Measurements from ENCODE around the gene XYLT1. TPM values are rescaled to one million over a fixed set of nuclear protein-coding genes. Genes with fewer than 3 reads are reported as not detected.

Gene XYLT1
- total RNA-seq, 2 experiments from 2014 or later, result 53.6 to 56.7 TPM

DNA sequence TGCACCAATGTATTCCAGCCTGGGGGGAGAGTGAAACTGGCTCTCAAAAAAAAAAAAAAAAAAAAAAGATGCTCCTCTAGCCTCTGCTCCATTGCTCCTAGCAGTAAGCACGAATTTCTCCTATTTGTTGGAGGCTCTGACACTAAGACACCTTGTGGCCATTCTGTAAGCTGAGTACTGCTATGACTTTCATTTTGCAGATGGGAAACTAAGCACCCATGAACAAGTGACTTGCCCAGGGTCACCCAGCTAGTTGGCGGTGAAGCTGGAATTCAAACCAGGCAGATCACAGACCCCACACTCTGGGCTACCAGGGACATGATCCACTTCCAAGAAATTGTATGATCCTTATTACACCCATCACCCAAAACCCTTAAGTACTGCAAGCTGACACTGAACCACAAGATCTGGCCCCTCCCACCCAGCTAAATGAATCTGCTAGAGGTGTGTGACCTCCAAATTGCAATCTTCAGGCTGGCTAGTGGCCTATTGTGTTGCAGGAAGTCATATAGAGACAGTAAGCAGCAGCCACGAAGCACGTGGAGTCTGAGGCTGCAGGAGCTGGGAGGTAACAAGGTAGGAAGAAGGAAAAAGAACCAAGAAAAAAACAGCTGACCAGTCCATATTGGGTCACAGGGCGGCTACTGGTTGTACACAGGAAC is 209.4 kb downstream of the XYLT1 start:
- H3K27ac Mint-ChIP-seq, result peak overlapping the region; percentile 80
- H3K9me3 Mint-ChIP-seq, result no peaks in the 10 kb centered on the region
- DNase-seq (no peak), ATAC-seq (ENCODE audit: low read depth) (peak; percentile 88)
- H3K36me3 Mint-ChIP-seq, result peaks cover 38% of the 10 kb centered on the region
- peak overlapping the region; percentile 24 for H3K4me3 Mint-ChIP-seq
- no peaks in the 10 kb centered on the region for H3K27me3 Mint-ChIP-seq
- peaks cover 37% of the 10 kb centered on the region for H3K4me1 Mint-ChIP-seq
- POLR2A ChIA-PET, result interaction anchor here (0.5 to 1.7 kb wide), 6 partner anchors 9 to 223 kb away, joined by 3 to 5 read pairs (median 4); no protein-coding TSS in a partner anchor

DNA sequence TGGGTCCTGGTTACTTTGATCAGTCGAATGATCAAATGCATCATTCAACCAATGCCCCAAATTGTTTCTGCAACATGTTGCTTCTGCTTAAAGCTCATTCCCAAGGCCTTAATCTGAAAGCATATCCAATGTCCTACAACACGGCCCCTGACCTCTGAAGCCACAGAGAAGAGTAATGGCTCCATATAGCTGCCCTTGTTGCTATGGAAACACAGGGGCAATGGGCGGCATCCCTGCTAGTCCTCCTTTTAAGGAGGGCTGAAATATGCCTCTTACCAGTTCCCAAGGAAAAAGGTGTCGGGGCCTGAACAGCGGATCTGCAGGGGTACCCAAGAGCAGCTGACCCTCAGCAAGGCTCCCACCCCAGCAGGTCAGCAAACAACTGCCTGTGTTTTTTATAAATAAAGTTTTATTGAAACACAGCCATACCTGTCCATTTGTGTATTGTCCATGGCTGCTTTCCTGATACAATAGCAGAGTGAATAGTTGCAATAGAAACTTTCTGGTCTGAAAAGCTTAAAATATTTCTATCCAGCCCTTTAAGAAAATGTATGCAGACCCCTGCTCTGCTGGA is 210.4 kb downstream of the XYLT1 start:
- H3K27me3 Mint-ChIP-seq, result no peaks in the 10 kb centered on the region
- ATAC-seq (ENCODE audit: low read depth), result no peak
- peaks cover 42% of the 10 kb centered on the region for H3K36me3 Mint-ChIP-seq
- no peaks in the 10 kb centered on the region for H3K9me3 Mint-ChIP-seq
- no peak overlapping the region for H3K4me3 Mint-ChIP-seq
- no peak for DNase-seq
- H3K27ac Mint-ChIP-seq, result no peak overlapping the region
- POLR2A ChIA-PET, result interaction anchor here (0.6 kb wide), 1 partner anchor 12 kb away, joined by 5 read pairs; no protein-coding TSS in a partner anchor
- H3K4me1 Mint-ChIP-seq, result peaks cover 38% of the 10 kb centered on the region

DNA sequence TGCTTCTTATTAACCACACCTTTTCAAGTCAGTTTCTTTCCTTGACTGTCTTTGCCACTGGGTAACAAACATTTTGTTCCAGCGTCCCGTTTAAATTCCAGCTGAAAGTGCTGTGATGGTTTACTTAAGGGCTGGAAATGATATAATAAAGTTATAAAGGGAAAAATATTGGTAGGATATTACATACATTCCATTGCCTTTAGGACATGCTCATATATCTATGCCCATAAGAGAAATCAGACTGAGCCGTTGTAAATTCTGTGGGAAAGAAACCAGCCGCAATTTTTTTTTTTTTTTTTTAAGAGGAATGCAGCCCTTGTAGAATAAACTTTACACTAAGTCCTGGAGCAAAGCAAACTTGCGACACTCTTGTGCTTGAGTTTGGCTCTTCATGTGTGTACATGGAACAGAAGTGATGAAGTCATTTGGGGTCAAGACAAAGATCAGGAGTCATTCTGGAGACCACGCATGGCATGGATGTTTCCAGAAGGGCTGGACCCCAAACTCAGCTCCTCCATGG is 210.9 kb downstream of the XYLT1 start:
- Mint-ChIP-seq H3K27me3 (no peaks in the 10 kb centered on the region), H3K27ac (no peak overlapping the region), H3K4me3 (no peak overlapping the region), H3K9me3 (no peaks in the 10 kb centered on the region), H3K36me3 (peaks cover 39% of the 10 kb centered on the region), H3K4me1 (peaks cover 40% of the 10 kb centered on the region)
- ATAC-seq (ENCODE audit: low read depth) (no peak), DNase-seq (no peak)
- POLR2A ChIA-PET, result no interaction called here

DNA sequence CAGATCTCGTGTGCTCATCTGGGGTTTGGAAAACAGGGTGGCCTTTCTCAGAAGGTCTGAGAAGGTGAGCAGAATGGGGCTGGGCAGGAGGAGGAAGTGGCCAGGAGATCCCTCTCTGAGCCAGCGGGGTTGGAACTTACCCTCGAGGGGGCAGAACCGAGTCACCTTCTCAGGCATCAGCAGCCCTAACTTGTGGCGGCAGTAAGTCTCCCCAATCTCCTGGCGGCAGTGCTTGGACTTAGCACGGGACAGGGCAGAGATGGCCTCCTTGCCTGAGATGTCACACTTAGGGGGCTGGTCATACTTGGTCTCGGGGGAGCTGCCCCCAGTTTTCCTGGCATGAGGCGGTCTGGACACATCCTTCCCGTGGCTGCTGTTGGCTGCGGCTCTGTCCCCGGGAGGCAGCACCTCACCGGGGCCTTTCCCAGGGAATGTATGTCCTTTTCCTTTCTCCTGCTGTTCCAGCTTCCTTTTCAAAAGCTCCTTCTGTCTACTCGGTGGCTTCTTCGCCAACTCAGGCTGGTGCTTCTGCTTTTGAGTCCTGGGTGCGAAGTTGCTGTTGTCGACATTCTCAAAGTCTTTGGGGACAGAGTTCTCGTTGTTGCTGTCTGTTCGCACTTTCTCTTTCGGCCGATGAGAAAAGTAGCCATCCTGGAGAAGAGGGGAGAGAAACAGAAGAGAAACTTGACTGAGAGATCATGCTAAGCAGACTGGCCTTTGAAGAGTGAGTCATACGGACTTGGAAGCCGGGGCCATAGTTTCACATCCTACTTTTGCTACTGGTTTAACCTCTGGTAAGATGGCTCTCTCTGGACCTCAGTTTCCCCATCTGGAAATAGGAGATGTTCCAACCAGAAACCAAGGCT is 211.7 kb downstream of the XYLT1 start:
- H3K4me3 Mint-ChIP-seq, result peak overlapping the region; percentile 19
- H3K27ac Mint-ChIP-seq, result peak overlapping the region; percentile 34
- peak; percentile 27 for ATAC-seq (ENCODE audit: low read depth)

DNA sequence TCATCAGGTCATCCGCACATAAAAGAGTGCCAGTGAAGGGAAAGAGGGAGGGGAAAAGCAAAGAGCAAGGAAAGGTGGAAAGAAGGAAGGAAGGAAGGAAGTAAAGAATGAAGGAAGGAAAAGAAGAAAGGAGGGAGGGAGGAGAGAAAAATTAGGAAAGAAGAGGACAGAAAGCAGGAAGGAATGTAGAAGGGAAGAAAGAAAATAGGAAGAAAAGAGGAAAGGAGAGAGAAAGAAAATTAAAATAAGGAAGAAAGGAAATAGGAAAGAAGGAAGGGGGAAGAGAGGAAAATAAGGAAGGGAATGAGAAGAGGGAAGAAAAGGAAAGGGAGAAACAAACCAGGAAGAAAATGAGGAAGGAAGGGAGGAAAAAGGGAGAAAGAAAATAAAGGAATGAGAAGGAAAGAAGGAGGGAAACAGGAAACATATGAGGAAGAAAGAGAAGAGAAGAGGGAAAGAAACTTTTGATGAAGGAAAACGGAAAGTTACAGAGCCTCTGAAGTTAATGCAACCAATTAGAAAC is 212.6 kb downstream of the XYLT1 start:
- no peak for DNase-seq
- Mint-ChIP-seq H3K27me3 (no peaks in the 10 kb centered on the region), H3K4me3 (no peak overlapping the region), H3K4me1 (peaks cover 38% of the 10 kb centered on the region), H3K9me3 (no peaks in the 10 kb centered on the region), H3K27ac (no peak overlapping the region), H3K36me3 (peaks cover 35% of the 10 kb centered on the region)
- ATAC-seq (ENCODE audit: low read depth), result no peak
- POLR2A ChIA-PET, result no interaction called here

More for the DNA sequence above, 211.7 kb downstream of the XYLT1 start:
- H3K27me3 Mint-ChIP-seq, result no peaks in the 10 kb centered on the region
- POLR2A ChIA-PET, result no interaction called here
- H3K9me3 Mint-ChIP-seq, result no peaks in the 10 kb centered on the region
- peaks cover 37% of the 10 kb centered on the region for H3K36me3 Mint-ChIP-seq
- no peak for DNase-seq
- peaks cover 40% of the 10 kb centered on the region for H3K4me1 Mint-ChIP-seq

DNA sequence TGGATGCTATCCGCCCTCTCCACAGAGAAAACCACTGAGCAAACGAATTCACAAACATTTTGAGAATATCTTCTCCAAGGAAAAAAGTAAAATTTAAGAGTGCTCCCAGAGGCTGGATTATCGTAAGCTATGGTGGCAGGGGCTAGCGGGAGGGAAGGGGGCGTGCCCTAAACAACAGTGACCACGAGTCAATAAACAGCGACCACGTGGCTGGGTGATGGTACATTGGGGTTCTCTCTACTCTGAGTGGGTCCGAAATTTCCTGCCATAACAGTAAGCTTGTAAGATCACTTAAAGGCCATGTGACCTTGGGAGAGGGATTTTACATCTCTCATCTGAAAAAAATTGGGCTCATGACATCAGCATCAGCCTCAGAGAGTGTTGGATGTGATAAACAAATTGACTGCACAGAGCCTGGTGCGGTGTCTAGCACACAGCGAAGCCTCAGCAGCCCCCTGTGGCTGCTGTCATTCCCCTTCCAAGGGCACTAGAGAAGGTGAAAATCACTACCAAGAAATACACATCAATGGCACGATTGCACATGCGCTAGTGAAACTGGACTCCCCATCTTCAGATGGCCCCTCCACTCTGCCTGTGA is 213.2 kb downstream of the XYLT1 start:
- H3K4me3 Mint-ChIP-seq, result no peak overlapping the region
- no peaks in the 10 kb centered on the region for H3K27me3 Mint-ChIP-seq
- no peak for ATAC-seq (ENCODE audit: low read depth)
- peaks cover 33% of the 10 kb centered on the region for H3K4me1 Mint-ChIP-seq
- H3K27ac Mint-ChIP-seq, result no peak overlapping the region
- POLR2A ChIA-PET, result no interaction called here
- H3K9me3 Mint-ChIP-seq, result no peaks in the 10 kb centered on the region
- no peak for DNase-seq
- peaks cover 36% of the 10 kb centered on the region for H3K36me3 Mint-ChIP-seq

DNA sequence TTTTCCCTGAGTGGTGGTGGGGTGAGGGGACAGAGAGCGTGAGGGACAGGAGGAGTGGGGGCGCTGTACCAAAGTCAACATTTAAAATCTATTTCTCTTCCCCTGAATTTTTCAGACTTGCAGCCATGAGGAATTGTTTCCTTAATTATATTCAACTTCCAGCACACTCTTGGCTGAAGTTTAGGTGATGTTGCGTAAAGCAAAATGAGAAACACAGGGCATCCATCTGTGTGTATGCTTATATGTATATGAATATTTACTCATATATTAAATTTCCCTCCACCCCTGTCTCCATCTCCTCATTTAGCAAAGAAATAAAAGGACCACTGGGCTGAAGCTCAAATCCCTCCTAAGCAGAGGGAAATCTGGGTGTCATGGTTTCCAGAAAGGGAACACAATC is 218.1 kb downstream of the XYLT1 start:
- Mint-ChIP-seq H3K4me3 (no peak overlapping the region), H3K9me3 (no peaks in the 10 kb centered on the region), H3K4me1 (peaks cover 6% of the 10 kb centered on the region), H3K27ac (no peak overlapping the region), H3K36me3 (peaks cover 46% of the 10 kb centered on the region), H3K27me3 (no peaks in the 10 kb centered on the region)
- no peak for ATAC-seq (ENCODE audit: low read depth)
- POLR2A ChIA-PET, result no interaction called here
- DNase-seq, result no peak

DNA sequence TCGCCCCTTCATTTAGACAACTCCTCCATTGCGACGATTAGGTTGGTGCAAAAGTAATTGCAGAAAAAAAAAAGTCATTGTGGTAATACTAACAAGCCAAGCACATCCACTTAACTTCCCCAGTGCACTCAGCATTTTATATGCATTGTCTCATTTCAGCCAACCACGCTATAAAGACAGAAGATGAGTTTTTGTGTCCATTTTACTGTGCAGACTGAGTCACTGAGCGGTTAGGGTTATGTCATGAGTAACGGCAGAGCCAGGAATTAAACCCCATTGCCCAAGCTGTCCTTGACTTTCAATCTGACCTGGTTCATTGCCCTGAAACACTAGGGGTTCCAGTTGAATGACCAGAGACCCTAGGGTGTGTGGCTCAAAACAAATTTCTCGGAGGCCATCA is 218.7 kb downstream of the XYLT1 start:
- Mint-ChIP-seq H3K4me1 (peaks cover 10% of the 10 kb centered on the region), H3K4me3 (no peak overlapping the region), H3K27me3 (no peaks in the 10 kb centered on the region), H3K9me3 (no peaks in the 10 kb centered on the region), H3K36me3 (peaks cover 46% of the 10 kb centered on the region), H3K27ac (no peak overlapping the region)
- DNase-seq, result no peak
- POLR2A ChIA-PET, result no interaction called here
- no peak for ATAC-seq (ENCODE audit: low read depth)

DNA sequence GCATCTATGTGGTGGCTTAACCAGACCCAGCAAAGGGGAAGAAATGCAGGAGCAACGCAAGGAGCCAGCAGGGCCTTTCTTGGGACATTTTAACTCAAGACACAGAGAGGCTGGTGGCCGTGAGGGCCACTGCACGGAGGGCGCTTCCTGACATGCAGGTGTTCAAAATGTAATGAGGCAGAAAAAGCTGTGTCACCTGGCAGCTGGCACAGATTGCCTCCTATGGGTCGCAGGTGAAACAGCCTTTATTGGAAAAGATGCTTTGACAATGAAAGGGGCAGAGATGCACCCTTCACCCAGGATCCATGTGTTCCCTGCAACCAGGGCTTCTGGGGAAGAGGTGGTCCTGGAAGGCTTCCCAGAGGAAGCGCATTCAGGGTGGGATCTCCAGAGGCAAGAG is 219.3 kb downstream of the XYLT1 start:
- POLR2A ChIA-PET, result no interaction called here
- Mint-ChIP-seq H3K9me3 (no peaks in the 10 kb centered on the region), H3K4me1 (peaks cover 12% of the 10 kb centered on the region), H3K27me3 (no peaks in the 10 kb centered on the region), H3K27ac (no peak overlapping the region), H3K4me3 (no peak overlapping the region), H3K36me3 (peaks cover 44% of the 10 kb centered on the region)
- DNase-seq (no peak), ATAC-seq (ENCODE audit: low read depth) (no peak)

DNA sequence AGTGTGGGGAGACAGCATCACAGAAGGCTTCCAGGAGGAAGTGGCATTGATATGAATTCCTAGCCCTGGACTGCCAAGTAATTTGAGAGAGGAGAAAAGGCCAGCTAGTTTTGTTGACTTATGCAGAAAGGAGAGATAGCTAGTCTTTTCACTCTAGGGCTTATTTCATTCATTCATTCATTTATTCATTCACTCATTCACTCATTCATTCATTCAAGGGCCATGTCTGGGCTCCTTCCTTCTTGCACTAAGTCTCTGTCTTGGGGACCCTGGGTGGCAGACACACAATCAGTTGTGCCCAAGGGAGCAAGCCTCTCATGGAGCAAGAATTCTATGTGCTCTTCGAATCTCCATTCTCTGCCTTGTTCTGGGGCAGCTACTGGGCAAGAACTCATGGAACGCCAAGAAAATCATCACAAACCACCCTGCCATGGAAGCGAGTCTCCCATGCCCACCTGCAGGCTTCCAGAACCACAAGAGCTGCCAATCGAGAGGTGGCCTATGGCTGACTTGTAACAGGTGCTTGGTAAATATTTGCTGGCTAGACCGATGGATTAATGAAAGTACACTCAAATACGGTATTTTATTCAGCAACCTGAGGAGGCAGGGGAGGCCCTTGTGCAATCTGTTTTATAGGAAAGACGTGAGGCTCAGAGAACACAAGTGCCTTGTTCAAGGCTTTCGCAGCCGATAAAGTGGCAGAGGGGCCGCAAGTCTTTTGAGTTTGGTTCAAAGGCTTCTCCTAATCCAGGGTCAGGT is 223.6 kb downstream of the XYLT1 start:
- ATAC-seq (ENCODE audit: low read depth), result no peak
- peaks cover 17% of the 10 kb centered on the region for H3K4me1 Mint-ChIP-seq
- peaks cover 52% of the 10 kb centered on the region for H3K36me3 Mint-ChIP-seq
- H3K27ac Mint-ChIP-seq, result peak overlapping the region; percentile 7
- no peaks in the 10 kb centered on the region for H3K27me3 Mint-ChIP-seq
- no peak overlapping the region for H3K4me3 Mint-ChIP-seq
- no peak for DNase-seq
- POLR2A ChIA-PET, result no interaction called here
- H3K9me3 Mint-ChIP-seq, result no peaks in the 10 kb centered on the region

DNA sequence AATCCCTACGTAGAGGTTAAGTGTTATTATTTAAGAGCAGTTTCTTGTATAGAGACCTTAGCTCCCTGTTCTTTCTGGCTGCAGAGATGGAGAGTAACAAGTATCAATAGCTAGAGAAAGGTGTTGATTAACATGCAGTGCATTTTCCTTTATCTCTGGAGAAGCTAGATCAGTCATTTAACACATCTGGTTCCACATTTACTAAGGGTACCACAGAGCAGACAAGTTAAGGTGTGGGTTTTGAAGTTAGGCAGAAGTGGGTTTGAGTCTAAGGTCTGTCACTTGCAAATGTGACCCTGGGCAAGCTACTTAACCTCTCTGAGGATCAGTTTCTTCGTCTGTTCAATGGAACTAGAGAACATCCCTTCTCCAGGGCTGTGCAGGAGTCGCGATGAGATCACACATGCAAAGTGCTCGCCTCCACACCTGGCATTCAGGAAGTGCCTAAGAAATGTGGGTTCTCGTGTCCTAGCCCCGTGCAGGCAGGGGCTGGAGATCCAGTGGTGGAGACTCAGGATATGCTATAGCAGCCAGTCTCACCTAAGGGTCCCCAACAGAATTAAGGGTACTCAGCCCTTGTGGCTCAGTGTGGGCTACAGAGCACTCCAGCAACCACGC is 224.4 kb downstream of the XYLT1 start:
- no peak for ATAC-seq (ENCODE audit: low read depth)
- H3K27ac Mint-ChIP-seq, result peak overlapping the region; percentile 7

DNA sequence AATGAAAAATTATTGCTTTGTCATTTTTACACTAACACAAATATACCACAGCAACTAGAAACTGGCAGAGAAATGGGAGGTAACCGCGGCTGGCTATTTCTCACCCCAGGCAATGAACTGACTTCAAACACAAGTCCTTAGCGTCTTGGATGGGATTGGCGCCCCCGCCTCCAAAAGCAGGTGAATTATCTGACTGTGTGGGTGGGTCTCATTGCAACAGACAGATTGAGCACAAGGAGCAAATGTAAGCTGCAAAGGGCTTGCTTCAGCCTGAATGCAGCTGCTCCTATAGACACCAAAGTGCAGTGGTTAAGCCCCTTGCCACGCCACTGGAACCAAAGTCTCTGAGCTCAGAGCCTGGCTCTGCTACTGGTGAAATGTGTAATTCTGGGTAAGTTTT is 225.0 kb downstream of the XYLT1 start:
- Mint-ChIP-seq H3K9me3 (no peaks in the 10 kb centered on the region), H3K4me3 (no peak overlapping the region), H3K4me1 (peaks cover 17% of the 10 kb centered on the region), H3K27me3 (no peaks in the 10 kb centered on the region), H3K27ac (no peak overlapping the region), H3K36me3 (peaks cover 55% of the 10 kb centered on the region)
- ATAC-seq (ENCODE audit: low read depth) (no peak), DNase-seq (no peak)
- POLR2A ChIA-PET, result no interaction called here

More for the DNA sequence above, 224.4 kb downstream of the XYLT1 start:
- no peak for DNase-seq
- Mint-ChIP-seq H3K9me3 (no peaks in the 10 kb centered on the region), H3K36me3 (peaks cover 55% of the 10 kb centered on the region), H3K27me3 (no peaks in the 10 kb centered on the region), H3K4me1 (peaks cover 17% of the 10 kb centered on the region), H3K4me3 (no peak overlapping the region)
- POLR2A ChIA-PET, result no interaction called here
